GM19468 (cell line): ENCODE measurements around the gene HCRTR1.

Experiments used
- ATAC-seq: cut with Tn5 transposase; IDR thresholded peaks from one replicate; pipeline ENCODE4 v1.9.1; 2021; ENCODE audit warnings: mild to moderate bottlenecking, moderate library complexity, moderate number of reproducible peaks; ENCODE audit not compliant: unreplicated experiment; ENCODE audit errors: extremely low read depth

Gene HCRTR1

GRCh38 chr1:31624731-31625514 lies 7.4 kb downstream of the HCRTR1 start:
- ATAC-seq, result no peak

GRCh38 chr1:31625561-31626222 lies 8.2 kb downstream of the HCRTR1 start:
- no peak for ATAC-seq

GRCh38 chr1:31626223-31627207 lies 9.0 kb downstream of the HCRTR1 start:
- no peak for ATAC-seq

- no peak for ATAC-seq
Observed at GRCh38 chr1:31627301-31627929, 9.9 kb downstream of the HCRTR1 start.

GRCh38 chr1:31627930-31628559 lies 10.6 kb downstream of the HCRTR1 start:
- no peak for ATAC-seq

- ATAC-seq, result no peak
Observed at GRCh38 chr1:31628931-31629556, 11.6 kb downstream of the HCRTR1 start.

- ATAC-seq, result no peak
Observed at GRCh38 chr1:31632649-31633048, 15.2 kb downstream of the HCRTR1 start.

- no peak for ATAC-seq
Observed at GRCh38 chr1:31633117-31633516, 15.6 kb downstream of the HCRTR1 start.

- ATAC-seq, result no peak
Observed at GRCh38 chr1:31637915-31638673, 20.6 kb downstream of the HCRTR1 start.

- ATAC-seq, result no peak
Observed at GRCh38 chr1:31639543-31639942, 22.1 kb downstream of the HCRTR1 start.

GRCh38 chr1:31640179-31640578 lies 22.7 kb downstream of the HCRTR1 start:
- ATAC-seq, result no peak

- no peak for ATAC-seq
Observed at GRCh38 chr1:31640964-31641363, 23.5 kb downstream of the HCRTR1 start.

- no peak for ATAC-seq
Observed at GRCh38 chr1:31642366-31642765, 24.9 kb downstream of the HCRTR1 start.

- ATAC-seq, result no peak
Observed at GRCh38 chr1:31642897-31643296, 25.4 kb downstream of the HCRTR1 start.

GRCh38 chr1:31643976-31644559 lies 26.6 kb downstream of the HCRTR1 start:
- ATAC-seq, result no peak

- ATAC-seq, result peak; percentile 79
Observed at GRCh38 chr1:31644560-31645273, 27.2 kb downstream of the HCRTR1 start, which contains the start of gene PEF1. PEF1 (minus strand) TSS chr1:31644876; CDS start chr1:31644864, 12 bp downstream.

- ATAC-seq, result no peak
Observed at GRCh38 chr1:31645274-31645568, 27.7 kb downstream of the HCRTR1 start.
